SHP77 (cell line): ENCODE data around the gene ADCY6.

Experiments
- DNase-seq, 2 experiments: peaks; one replicate each; lab custom pipeline; 2025; lab: John Stamatoyannopoulos, UW

Gene ADCY6

DNA sequence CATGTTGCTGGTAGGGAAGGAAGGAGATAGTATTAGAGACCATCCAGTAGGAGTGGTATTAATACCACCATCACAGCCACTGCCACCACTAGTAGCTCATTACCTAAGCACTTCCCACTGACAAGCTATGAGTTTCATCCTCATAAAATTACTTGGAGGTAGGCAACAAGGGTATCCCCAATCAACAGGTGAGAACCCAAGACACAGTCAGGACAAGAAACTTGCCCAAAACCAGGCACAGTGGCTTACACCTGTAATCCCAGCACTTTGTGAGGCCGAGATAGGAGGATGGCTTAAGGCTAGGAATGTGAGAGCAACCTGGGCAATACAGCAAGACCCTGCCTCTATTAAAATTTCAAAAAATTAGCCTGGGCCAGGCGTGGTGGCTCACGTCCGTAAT is 5.5 kb downstream of the ADCY6 start:
- DNase-seq, result no peak

DNA sequence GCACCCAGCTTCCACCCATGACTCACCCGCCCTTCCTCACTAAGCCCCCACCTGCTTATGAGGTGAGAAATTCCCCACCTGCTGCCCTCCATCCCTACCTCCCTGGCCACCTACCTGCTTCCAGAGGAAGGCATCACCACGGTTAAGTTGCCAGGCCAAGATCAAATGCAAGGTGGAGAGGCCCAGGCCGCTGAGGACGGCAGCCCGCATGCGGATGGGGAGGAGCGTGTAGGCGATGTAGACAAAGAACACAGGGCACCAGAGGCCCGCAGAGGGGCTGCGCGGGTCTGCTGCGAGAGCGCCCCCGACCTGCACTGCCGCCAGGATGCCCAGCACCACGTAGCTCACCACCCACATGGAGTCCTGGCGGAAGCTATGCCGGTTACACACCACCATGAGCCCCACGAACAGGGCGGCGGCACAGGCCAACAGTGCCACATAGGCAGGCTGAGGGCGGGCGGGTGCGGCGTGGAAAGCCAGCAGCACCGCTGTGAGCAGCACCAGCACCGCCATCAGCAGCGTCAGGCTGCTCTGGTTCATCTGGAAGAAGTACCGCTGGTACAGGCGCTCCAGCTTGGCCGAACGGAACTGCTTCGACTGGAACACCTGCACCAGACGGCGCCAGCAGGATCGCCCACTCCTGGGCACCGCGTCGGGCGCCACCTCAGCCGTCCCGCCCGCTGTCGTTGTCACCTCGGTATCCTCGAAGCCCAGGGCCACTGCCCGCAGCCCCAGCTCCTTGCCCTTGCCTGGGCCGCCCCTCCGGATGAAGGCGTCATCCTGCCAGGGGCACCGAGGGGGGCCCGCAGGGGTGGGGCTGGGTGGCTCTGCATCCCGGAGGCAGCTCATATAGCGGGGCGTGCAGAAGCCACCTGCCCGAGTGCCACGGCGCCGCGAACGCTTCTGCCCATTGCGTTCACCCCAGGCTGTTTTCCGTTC is 6.2 kb downstream of the ADCY6 start:
- no peak for DNase-seq

DNA sequence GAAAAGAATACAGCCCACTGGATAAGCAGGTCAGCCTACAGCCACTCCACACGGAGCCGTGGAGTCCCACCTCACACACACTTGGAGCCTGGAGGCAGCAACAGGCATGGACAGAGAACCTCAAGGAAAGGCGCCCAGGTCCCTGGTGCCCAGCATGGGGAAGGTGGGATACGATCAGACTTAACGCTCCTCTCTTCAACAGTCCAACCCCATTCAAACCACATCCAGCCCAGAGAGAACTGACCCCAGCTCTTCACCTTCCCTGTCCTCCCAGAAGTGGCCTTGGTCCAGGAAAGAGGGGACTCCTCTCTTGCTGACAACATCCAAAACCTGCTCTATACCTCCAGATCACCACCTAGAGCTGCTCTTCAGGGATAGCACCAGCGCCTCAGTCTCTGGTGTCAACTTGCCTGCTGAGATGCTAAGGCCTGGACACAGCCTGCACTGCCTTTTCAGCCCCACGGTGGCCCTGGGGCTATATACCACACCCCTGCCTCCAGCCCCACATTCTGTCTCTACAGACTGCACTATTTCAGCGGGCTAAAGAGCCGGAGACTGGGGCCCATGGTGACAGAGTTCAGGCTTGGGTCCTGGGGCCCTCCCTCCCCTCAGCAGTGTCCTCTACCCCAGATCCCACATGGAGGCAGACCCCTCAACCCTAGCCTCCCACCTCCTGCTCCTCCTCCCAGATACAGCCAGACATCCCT is 7.0 kb downstream of the ADCY6 start:
- no peak for DNase-seq

GRCh38 chr12:48780381-48781025 is 8.4 kb downstream of the ADCY6 start:
- DNase-seq, result no peak

DNA sequence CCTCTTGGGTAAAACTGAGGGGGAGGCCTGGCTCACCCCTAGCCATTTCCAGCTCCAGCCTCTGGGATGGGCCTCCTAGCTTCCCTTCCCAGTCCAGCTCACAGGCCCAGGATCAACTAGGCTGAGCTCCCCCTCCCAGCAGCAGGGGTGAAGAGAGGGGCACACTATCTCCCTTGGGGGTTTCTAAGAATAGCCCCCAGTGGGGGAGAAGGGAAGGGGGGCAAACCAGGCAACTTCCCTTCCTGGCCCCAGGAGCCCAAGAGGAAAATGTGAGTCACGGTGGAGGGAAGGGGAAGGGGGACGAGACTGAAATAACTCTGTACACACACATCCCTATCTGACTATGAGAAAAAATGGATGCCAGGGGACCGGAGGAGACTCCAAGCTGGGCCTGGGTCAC is 9.0 kb downstream of the ADCY6 start:
- no peak for DNase-seq

DNA sequence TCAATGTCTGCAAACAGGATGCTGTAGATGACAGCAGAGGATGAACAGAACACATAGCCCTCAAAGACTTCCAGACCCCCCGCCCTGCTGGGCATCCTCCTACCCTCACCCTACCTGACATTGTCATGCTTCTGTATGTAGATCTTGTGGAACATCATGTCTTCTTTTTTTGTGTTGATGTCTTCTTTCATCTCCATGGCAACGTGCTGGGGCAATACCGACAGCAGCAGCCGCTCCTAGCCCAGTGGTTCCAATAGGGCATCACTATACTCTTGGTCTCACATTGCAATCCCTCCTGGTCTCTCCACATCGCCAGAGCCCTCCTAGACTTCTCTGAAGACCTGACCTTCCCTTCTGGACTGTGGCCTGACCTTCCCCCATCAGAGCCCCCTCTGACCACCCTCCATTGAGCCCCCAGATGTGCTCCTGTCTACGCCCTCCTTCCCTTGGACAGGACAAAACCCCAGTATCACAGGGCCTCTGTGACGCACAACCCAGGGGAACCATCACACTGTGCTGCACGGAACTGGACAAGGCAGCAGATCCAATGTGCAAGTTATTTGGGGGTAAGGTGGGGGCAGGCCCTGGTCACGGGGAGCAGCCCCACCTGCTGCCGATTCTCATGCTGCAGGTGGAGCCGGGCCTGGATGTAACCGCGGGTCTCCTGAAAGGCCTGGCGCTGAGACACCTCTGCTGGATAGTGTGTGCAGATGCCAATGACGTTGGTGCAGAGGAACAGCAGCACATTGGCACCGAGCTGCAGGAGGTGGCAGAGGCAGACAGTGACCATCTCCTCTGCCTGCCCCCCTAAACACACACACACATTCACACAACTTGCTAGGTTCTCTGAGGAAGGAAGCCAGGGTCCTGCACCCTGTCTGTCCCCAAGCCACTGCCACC is 11.1 kb downstream of the ADCY6 start:
- DNase-seq, result no peak

GRCh38 chr12:48776956-48777355 is 11.9 kb downstream of the ADCY6 start:
- DNase-seq, result no peak

GRCh38 chr12:48775991-48776649 is 12.8 kb downstream of the ADCY6 start:
- no peak for DNase-seq

DNA sequence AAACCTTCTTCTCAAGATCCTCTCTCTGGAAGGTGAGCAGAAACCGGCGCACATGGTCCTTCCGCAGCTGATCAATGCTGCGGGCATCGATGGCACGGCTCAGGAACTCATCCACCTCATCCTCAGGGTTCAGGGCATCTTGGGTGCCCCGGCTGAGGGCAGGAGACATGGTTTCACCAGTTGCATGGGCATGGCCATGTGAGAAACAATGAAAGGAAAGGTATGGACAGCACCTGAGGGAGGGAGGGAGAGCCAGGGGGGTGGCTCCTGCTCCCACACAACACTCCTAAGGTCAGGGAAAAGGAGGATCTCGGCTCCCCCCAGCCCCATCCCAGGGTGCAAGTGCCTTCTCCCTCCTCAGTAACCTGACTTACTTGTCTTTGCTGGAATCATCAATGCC is 13.6 kb downstream of the ADCY6 start:
- no peak for DNase-seq

GRCh38 chr12:48774516-48774915 is 14.4 kb downstream of the ADCY6 start:
- no peak for DNase-seq

DNA sequence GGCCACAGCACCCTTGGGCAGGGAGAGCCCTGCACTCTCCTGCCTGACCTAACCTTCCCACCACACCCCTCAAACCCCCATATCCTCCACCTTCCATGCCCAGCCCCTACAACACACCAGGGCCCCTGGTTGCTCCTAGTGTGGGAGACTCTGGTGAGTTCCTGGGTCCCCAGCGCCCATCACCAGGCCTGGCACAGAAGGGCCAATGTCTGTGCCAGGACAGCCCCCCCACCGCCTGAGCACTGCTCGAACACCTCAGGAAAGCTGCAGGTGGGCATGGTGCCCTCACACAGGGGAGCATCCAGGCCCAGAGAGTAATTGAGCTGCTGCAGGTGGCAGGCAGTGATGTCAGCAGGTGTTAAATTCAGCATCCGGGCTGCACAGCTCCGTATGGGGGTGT is 15.2 kb downstream of the ADCY6 start:
- no peak for DNase-seq

DNA sequence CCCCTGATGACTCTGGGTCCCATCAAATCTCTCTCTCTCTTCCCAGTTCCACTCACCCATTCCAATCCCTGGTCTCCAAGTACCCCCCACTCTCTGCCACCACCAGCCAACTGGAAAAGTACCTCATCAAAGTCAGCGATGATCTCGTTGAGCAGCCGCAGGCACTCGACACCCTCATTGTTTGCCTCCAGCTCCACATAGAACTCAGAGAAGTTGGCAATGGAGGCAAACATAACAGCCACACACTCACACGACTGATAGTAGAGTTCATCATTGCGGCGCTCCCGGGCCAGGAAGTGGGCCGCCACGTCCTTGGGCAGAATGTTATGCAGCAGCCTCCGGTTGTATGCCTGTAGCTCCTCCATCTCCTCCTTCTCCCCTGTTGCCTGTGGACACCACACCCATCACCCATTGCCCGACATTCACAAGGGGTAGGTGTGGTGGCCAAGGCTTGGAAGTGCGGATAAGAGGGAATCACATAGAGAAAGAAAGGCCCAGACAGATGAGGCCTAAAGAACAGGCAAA is 17.2 kb downstream of the ADCY6 start:
- no peak for DNase-seq

GRCh38 chr12:48770756-48771155 is 18.1 kb downstream of the ADCY6 start:
- no peak for DNase-seq

DNA sequence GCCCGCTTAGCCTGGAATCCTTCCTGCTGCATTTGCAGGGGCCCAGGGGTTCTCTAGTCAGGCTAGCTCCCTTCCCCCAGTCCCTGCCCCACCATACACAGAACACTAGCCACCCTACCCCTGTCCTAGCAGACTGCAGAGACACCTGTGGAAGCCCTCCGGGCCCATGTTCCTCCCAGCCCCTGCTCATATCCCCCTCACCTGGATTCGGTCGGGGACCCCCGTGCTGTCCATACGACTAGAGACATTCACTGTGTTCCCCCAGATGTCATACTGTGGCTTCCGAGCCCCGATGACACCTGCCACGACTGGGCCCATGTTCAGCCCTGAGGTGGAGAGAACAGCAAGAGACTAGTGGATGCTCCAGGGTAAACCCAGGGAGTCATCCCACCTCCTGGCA is 20.2 kb downstream of the ADCY6 start:
- DNase-seq, result no peak

- DNase-seq, result no peak
These were observed 20.7 kb downstream of the ADCY6 start for GRCh38 chr12:48768147-48768546.

DNA sequence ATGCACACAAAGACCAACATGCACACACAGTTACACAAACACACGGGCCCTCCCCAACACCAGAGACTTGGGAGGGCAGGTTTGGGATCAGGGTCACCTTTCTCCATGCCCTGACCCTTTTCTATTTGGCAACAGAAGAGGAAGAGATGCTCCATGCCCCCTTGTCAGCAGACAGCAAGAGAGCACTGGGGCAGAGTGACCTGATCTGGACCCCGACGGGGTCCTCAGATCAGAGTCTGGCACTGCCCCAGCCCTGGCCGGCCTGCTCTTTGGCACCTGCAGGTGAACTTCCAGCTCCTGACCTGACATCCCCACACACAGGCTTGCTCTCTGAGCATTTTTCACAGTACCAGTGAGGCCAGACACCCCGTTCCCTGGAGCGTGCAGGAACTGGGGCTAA is 21.4 kb downstream of the ADCY6 start:
- no peak for DNase-seq

DNA sequence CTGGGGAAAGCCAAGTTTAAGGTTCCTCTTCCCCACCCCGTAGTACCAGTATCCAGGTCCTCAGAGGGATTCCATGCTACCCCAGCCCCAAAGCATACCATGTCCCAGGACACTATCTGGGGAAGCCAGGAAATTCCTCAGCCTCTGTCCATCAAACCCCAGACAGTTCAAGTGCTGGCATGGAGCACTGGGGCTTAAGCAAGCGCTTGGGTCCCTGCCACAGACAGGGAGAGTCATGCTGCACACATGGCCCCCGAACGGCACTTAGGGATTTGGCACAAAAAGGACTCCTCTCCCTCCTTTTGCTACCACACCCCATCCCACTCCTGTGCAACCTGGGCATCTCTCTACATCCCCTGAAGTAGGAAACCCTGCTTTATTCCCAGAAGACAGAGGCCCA is 21.8 kb downstream of the ADCY6 start:
- no peak for DNase-seq

DNA sequence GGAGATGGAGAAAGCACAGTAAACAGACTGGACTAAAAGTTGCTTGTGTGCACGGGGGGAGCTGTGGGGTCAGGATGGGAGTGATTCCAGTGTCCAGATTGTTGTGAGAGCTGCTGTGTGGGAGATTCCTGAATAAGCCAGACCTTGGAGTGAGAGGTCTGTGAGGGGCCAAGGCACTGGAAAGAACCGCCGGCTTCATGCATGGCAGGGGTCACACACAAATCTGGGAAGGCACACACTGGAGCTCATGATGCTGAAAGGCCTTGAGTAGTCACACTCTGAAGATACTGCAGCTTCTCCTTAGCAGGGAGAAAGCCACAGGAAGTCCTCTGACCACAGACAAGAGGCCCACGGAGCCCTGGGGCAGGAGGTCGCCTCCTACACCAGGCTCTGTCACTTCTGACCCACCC is 23.1 kb downstream of the ADCY6 start:
- no peak for DNase-seq

DNA sequence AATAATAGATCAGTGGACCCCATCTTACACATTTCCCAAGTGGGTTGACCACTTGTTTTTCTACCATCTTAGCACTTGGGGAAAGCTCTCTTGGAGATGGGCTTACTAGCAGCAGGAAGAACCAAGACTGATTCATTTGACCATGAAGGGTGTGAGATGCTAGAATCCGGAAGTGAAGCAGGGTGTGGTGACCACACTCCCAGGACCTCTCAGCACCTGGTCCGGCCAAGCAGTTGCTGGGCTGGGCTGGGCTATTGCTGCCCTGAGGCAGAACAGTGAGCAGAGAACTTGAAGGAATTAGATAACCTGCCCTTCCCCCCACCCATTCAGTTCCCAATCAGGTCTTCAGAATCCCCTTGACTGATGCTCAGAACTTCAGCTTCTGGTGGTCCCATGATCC is 24.4 kb downstream of the ADCY6 start:
- DNase-seq, result no peak

DNA sequence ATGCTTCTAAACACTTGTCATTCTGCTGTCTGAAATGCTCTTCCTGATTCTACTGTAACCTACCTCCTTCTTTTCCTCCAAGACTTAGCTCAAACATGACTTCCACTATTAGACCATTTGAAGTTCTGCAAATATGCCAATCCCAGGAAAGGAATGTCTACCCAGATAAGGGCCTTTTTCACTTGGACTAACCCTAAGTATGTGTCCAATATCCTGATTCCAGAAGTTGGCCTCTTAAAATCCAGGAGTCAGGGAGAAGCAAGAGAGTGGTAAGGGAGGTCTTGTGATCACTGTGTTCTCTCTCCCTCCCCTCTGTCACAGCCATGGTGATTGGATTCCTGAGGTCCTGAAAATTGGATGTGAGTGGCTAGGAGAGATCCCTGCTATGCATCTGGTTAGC is 30.2 kb downstream of the ADCY6 start:
- DNase-seq, result no peak

DNA sequence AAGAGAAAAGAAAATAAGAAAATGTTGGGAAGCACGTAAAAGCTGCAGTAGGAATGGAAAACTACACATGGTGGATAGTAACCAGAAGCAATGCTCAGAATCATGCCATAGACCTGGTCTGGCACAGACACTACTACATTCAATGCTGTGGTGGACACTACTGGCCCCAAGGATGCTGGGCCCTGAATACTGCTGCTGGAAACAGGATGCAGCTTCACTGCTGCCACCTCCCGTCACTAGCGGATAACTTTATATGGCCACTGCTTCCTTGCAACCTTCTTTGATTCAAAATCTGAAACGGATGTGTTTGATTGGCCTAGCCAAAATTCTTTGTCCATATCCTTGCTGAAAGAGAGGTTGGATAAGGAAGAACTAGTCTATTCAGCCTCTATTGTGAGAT is 30.7 kb downstream of the ADCY6 start:
- peak in 1 of 2 experiments; percentile 1 for DNase-seq
